ENCODE measurements around the gene RERE.

The RERE gene

DNA sequence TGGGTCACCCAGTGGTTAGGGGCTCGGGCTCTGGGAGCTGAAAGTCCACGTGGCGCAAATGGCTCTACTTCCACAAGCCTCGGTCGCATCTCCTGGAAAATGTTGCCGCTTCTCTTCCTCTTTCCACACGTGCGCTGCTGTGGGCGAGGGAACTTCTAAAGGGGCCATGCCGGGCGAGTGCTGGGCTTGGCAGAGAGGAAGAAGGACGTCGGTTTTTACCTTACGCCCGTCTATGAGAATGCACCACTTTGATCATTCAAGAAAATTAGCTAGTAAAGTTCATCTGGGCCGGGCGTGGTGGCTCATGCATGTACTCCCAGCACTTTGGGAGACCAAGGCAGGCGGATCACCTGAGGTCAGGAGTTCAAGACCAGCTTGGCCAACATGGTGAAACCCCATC lies 489.2 kb downstream of the RERE start:
- Histone ChIP-seq H3K27ac (ENCODE audit: low read depth, low read length) (no peak overlapping the region), H3F3A (ENCODE audit: control insufficient read depth, insufficient read depth) (no peaks in the 10 kb centered on the region), H3K9me2 (replicated peaks; ENCODE audit: control insufficient read depth, low read length) (no peaks in the 10 kb centered on the region), H3K9me3 (ENCODE audit: control insufficient read depth, insufficient read depth, low read length) (no peaks in the 10 kb centered on the region), H3K79me2 (ENCODE audit: control insufficient read depth, low read length) (no peaks in the 10 kb centered on the region), H3K36me3 (ENCODE audit: control insufficient read depth, low read length) (no peaks in the 10 kb centered on the region), H4K20me1 (ENCODE audit: control insufficient read depth, insufficient read depth, low read depth, low read length) (no peaks in the 10 kb centered on the region), H3K4me3 (ENCODE audit: low read length) (no peak overlapping the region), H3K4me1 (ENCODE audit: control insufficient read depth, low read length) (no peaks in the 10 kb centered on the region), H3K4me2 (ENCODE audit: low read length) (no peak overlapping the region), H3K27me3 (ENCODE audit: control insufficient read depth, low read length) (no peaks in the 10 kb centered on the region)
- TF ChIP-seq EZH2phosphoT487 (IDR thresholded peaks at IDR 0.05; ENCODE audit: borderline replicate concordance, low read length) = no peak
- TF ChIP-seq, protein P1, sequence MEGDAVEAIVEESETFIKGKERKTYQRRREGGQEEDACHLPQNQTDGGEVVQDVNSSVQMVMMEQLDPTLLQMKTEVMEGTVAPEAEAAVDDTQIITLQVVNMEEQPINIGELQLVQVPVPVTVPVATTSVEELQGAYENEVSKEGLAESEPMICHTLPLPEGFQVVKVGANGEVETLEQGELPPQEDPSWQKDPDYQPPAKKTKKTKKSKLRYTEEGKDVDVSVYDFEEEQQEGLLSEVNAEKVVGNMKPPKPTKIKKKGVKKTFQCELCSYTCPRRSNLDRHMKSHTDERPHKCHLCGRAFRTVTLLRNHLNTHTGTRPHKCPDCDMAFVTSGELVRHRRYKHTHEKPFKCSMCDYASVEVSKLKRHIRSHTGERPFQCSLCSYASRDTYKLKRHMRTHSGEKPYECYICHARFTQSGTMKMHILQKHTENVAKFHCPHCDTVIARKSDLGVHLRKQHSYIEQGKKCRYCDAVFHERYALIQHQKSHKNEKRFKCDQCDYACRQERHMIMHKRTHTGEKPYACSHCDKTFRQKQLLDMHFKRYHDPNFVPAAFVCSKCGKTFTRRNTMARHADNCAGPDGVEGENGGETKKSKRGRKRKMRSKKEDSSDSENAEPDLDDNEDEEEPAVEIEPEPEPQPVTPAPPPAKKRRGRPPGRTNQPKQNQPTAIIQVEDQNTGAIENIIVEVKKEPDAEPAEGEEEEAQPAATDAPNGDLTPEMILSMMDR (IDR thresholded peaks at IDR 0.05; ENCODE audit: low read depth, low read length, poor library complexity, severe bottlenecking) = no peak

DNA sequence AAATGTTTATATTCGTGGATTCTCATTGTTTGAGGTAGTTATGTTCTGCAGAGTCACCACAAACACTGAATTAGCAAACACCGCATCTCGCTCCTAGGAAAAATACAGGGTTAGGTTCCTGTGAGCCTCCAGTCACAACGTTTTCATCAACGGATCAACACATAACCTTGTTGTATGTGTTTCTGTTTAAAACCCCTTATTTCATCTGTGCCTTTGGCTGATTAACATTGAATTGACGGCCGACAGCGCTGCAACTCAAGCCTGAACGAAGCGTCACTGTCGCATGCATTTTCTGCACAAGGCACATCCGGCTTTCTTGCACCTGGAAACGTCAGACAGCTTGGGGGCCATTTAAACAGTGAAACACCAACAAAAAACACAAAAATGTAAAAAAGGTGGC lies 491.2 kb downstream of the RERE start:
- no peaks in the 10 kb centered on the region for H3K9me2 ChIP-seq (replicated peaks; ENCODE audit: control insufficient read depth, low read length)
- H3K27me3 ChIP-seq (ENCODE audit: control insufficient read depth, low read length) = no peaks in the 10 kb centered on the region
- H3K4me3 ChIP-seq (ENCODE audit: low read length) = no peak overlapping the region

DNA sequence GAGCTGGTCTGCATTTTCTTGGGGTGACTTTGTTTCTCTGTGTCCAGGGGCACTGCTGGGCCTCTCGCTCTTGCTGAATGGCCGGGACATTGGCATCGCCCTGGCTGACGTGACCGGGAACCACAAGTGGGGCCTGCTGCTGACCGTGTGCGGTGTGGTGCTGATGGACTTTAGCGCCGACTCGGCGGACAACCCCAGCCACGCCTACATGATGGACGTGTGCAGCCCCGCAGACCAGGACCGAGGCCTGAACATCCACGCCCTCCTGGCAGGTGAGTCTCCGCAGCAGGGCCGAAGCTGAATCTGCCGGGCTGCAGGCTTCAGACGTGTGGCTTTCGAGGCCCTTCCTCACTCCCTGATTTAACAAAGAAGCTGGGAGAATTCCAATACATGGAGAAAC lies 491.7 kb downstream of the RERE start:
- no peaks in the 10 kb centered on the region for H3F3A ChIP-seq (ENCODE audit: control insufficient read depth, insufficient read depth)
- no peak overlapping the region for H3K4me2 ChIP-seq (ENCODE audit: low read length)
- no peaks in the 10 kb centered on the region for H3K9me3 ChIP-seq (ENCODE audit: control insufficient read depth, insufficient read depth, low read length)
- H3K27me3 ChIP-seq (ENCODE audit: control insufficient read depth, low read length) = no peaks in the 10 kb centered on the region
- H4K20me1 ChIP-seq (ENCODE audit: control insufficient read depth, insufficient read depth, low read depth, low read length) = no peaks in the 10 kb centered on the region
- H3K27ac ChIP-seq (ENCODE audit: low read depth, low read length) = no peak overlapping the region
- no peaks in the 10 kb centered on the region for H3K9me2 ChIP-seq (replicated peaks; ENCODE audit: control insufficient read depth, low read length)
- no peak overlapping the region for H3K4me3 ChIP-seq (ENCODE audit: low read length)
- no peaks in the 10 kb centered on the region for H3K4me1 ChIP-seq (ENCODE audit: control insufficient read depth, low read length)
- H3K36me3 ChIP-seq (ENCODE audit: control insufficient read depth, low read length) = no peaks in the 10 kb centered on the region
- TF ChIP-seq, protein P1 (IDR thresholded peaks at IDR 0.05; ENCODE audit: low read depth, low read length, poor library complexity, severe bottlenecking) = no peak
- TF ChIP-seq EZH2phosphoT487 (IDR thresholded peaks at IDR 0.05; ENCODE audit: borderline replicate concordance, low read length) = no peak
- H3K79me2 ChIP-seq (ENCODE audit: control insufficient read depth, low read length) = no peaks in the 10 kb centered on the region

More for the DNA sequence above, 491.2 kb downstream of the RERE start:
- Histone ChIP-seq H3K4me2 (ENCODE audit: low read length) (no peak overlapping the region), H3K36me3 (ENCODE audit: control insufficient read depth, low read length) (no peaks in the 10 kb centered on the region), H4K20me1 (ENCODE audit: control insufficient read depth, insufficient read depth, low read depth, low read length) (no peaks in the 10 kb centered on the region), H3F3A (ENCODE audit: control insufficient read depth, insufficient read depth) (no peaks in the 10 kb centered on the region), H3K27ac (ENCODE audit: low read depth, low read length) (no peak overlapping the region), H3K79me2 (ENCODE audit: control insufficient read depth, low read length) (no peaks in the 10 kb centered on the region), H3K4me1 (ENCODE audit: control insufficient read depth, low read length) (no peaks in the 10 kb centered on the region), H3K9me3 (ENCODE audit: control insufficient read depth, insufficient read depth, low read length) (no peaks in the 10 kb centered on the region)
- TF ChIP-seq EZH2phosphoT487 (IDR thresholded peaks at IDR 0.05; ENCODE audit: borderline replicate concordance, low read length) = no peak
- TF ChIP-seq, protein P1 (IDR thresholded peaks at IDR 0.05; ENCODE audit: low read depth, low read length, poor library complexity, severe bottlenecking) = no peak
